Left hindlimb (tissue), 1 donor: ENCODE measurements around the gene POU5F1.
A peak's percentile ranks its signal among the peaks of the same experiment; 100 is the strongest.

ENCODE experiments used
- DNase-seq: peaks from one replicate; pipeline ENCODE4 v3.0.0-alpha.2; 2018

POU5F1 gene

GRCh38 chr6:31138982-31139381 is 31.5 kb downstream of the POU5F1 start, which contains the start of gene PSORS1C2:
TSS of gene PSORS1C2 (minus strand) at chr6:31139066. CDS start at chr6:31139026, 40 bp downstream.
- no peak for DNase-seq

GRCh38 chr6:31135710-31136109 is 34.8 kb downstream of the POU5F1 start:
- DNase-seq: no peak

- no peak for DNase-seq
Observed at GRCh38 chr6:31132806-31133205, 37.7 kb downstream of the POU5F1 start.

GRCh38 chr6:31131595-31131994 is 38.9 kb downstream of the POU5F1 start:
- no peak for DNase-seq

- no peak for DNase-seq
Observed at GRCh38 chr6:31130751-31131150, 39.7 kb downstream of the POU5F1 start.

- no peak for DNase-seq
Observed at GRCh38 chr6:31129130-31129529, 41.4 kb downstream of the POU5F1 start.

- no peak for DNase-seq
Observed at GRCh38 chr6:31128093-31128676, 42.3 kb downstream of the POU5F1 start.

GRCh38 chr6:31126396-31127175 is 43.9 kb downstream of the POU5F1 start:
- DNase-seq: peak; percentile 13

- DNase-seq: no peak
Observed at GRCh38 chr6:31125586-31126363, 44.7 kb downstream of the POU5F1 start.

- DNase-seq: peak; percentile 77
Observed at GRCh38 chr6:31125162-31125561, 45.3 kb downstream of the POU5F1 start.

- DNase-seq: peak; percentile 83
Observed at GRCh38 chr6:31122791-31123706, 47.4 kb downstream of the POU5F1 start.

- no peak for DNase-seq
Observed at GRCh38 chr6:31121131-31121790, 49.2 kb downstream of the POU5F1 start.

GRCh38 chr6:31120151-31120915 is 50.1 kb downstream of the POU5F1 start, which contains the start of gene CDSN:
TSS of gene CDSN (minus strand) at chr6:31120446. CDS start at chr6:31120419, 27 bp downstream.
- no peak for DNase-seq

GRCh38 chr6:31118178-31118577 is 52.3 kb downstream of the POU5F1 start:
- DNase-seq: no peak

GRCh38 chr6:31116661-31117385 is 53.7 kb downstream of the POU5F1 start:
- DNase-seq: no peak

GRCh38 chr6:31115941-31116560 is 54.4 kb downstream of the POU5F1 start:
- DNase-seq: no peak

GRCh38 chr6:31114970-31115849 is 55.3 kb downstream of the POU5F1 start:
- DNase-seq: no peak

GRCh38 chr6:31114541-31114878 is 56.0 kb downstream of the POU5F1 start, which contains the start of gene PSORS1C1:
TSS of gene PSORS1C1 (plus strand) at chr6:31114800. CDS start at chr6:31129633, 14,833 bp downstream.
- DNase-seq: peak; percentile 78
